Liver (tissue), 9 donors: ENCODE results near the gene BICRA. TPM values are rescaled to one million over a fixed set of nuclear protein-coding genes. Genes with fewer than 3 reads are reported as not detected.
"Not testable (repeated sequence)": the region's sequence is repeated elsewhere in the genome, so short reads cannot be mapped to it uniquely, and the experiment has no call there.

Experiments used
- DNase-seq: peaks from one replicate; pipeline ENCODE4 v3.0.0-alpha.2; 2017; ENCODE audit warnings: low spot score
- H3K27ac ChIP-seq, 2 donors: one replicate each; pipeline ENCODE4 v1.7.0; 2013; ENCODE audit warnings: inconsistent platforms in 2 of 2, low read length in 2 of 2, control low read depth in 1 of 2, low read depth in 1 of 2, mild to moderate bottlenecking in 1 of 2
- H3K27me3 ChIP-seq, 4 donors: one replicate each; pipeline versions ENCODE4 v1.6.1 to v1.7.0; 2013; ENCODE audit warnings: low read length in 3 of 4, inconsistent platforms in 1 of 4, mild to moderate bottlenecking in 1 of 4, moderate library complexity in 1 of 4; ENCODE audit not compliant: control insufficient read depth in 4 of 4, insufficient read depth in 4 of 4
- H3K36me3 ChIP-seq, 4 donors: one replicate each; pipeline versions ENCODE4 v1.6.1 to v1.7.0; 2013; ENCODE audit warnings: low read length in 3 of 4, mild to moderate bottlenecking in 3 of 4, low read depth in 1 of 4, moderate library complexity in 1 of 4; ENCODE audit not compliant: control insufficient read depth in 4 of 4, insufficient read depth in 3 of 4
- H3K4me1 ChIP-seq, 4 donors: one replicate each; pipeline versions ENCODE4 v1.6.1 to v1.7.0; 2013; ENCODE audit warnings: low read length in 3 of 4, mild to moderate bottlenecking in 3 of 4, moderate library complexity in 1 of 4; ENCODE audit not compliant: control insufficient read depth in 4 of 4, insufficient read depth in 4 of 4
- H3K4me3 ChIP-seq, 3 donors: one replicate each; pipeline versions ENCODE4 v1.6.1 to v1.7.0; 2013; ENCODE audit warnings: low read length in 3 of 3, control low read depth in 1 of 3, low read depth in 1 of 3, mild to moderate bottlenecking in 1 of 3
- H3K9ac ChIP-seq, 2 donors: one replicate each; pipeline ENCODE4 v1.7.0; 2013; ENCODE audit warnings: low read length in 2 of 2, mild to moderate bottlenecking in 2 of 2, moderate library complexity in 2 of 2, control low read depth in 1 of 2, low read depth in 1 of 2
- H3K9me3 ChIP-seq, 4 donors: one replicate each; pipeline versions ENCODE4 v1.6.1 to v1.7.0; 2013; ENCODE audit warnings: low read length in 3 of 4; ENCODE audit not compliant: control insufficient read depth in 4 of 4
- ATF3 ChIP-seq: IDR thresholded peaks from 2 replicates; pipeline ENCODE4 v1.6.1; 2016; ENCODE audit warnings: antibody characterized with exemption
- CTCF ChIP-seq: fragments of 150-350 bp; IDR thresholded peaks from 2 replicates; pipeline ENCODE4 v1.5.1; 2017; ENCODE audit warnings: improper control_type of control experiment, low read depth, low read length; ENCODE audit not compliant: missing input control
- EGR1 ChIP-seq, 2 donors: IDR thresholded peaks; 2 replicates each; pipeline ENCODE4 v1.6.1; 2016 to 2018; ENCODE audit warnings: antibody characterized with exemption in 2 of 2, low read depth in 2 of 2
- FOXA1 ChIP-seq: IDR thresholded peaks from 2 replicates; pipeline ENCODE4 v1.6.1; 2016; ENCODE audit warnings: antibody characterized with exemption
- FOXA2 ChIP-seq: IDR thresholded peaks from 2 replicates; pipeline ENCODE4 v1.6.1; 2016; ENCODE audit warnings: antibody characterized with exemption
- GABPA ChIP-seq, 2 donors: IDR thresholded peaks in 1 of 2; conservative IDR thresholded peaks in 1 of 2; 2 replicates each; pipeline ENCODE4 v1.6.1; 2016; ENCODE audit warnings: antibody characterized with exemption in 2 of 2, mild to moderate bottlenecking in 1 of 2, moderate library complexity in 1 of 2
- HNF4A ChIP-seq, 2 donors: conservative IDR thresholded peaks; 2 replicates each; pipeline ENCODE4 v1.6.1; 2016; ENCODE audit warnings: antibody characterized with exemption in 2 of 2, mild to moderate bottlenecking in 2 of 2
- HNF4G ChIP-seq: IDR thresholded peaks from 2 replicates; pipeline ENCODE4 v1.6.1; 2016; ENCODE audit warnings: antibody characterized with exemption
- JUND ChIP-seq, 2 donors: IDR thresholded peaks; 2 replicates each; pipeline ENCODE4 v1.6.1; 2016; ENCODE audit warnings: antibody characterized with exemption in 2 of 2
- MAX ChIP-seq: IDR thresholded peaks from 2 replicates; pipeline ENCODE4 v1.6.1; 2016; ENCODE audit warnings: antibody characterized with exemption
- NR2F2 ChIP-seq: IDR thresholded peaks from 2 replicates; pipeline ENCODE4 v1.6.1; 2016; ENCODE audit warnings: antibody characterized with exemption
- RAD21 ChIP-seq, 2 donors: IDR thresholded peaks; 2 replicates each; pipeline ENCODE4 v1.6.1; 2016; ENCODE audit warnings: antibody characterized with exemption in 2 of 2, mild to moderate bottlenecking in 2 of 2
- REST ChIP-seq: IDR thresholded peaks from 2 replicates; pipeline ENCODE4 v1.6.1; 2016; ENCODE audit warnings: antibody characterized with exemption, mild to moderate bottlenecking
- RXRA ChIP-seq, 2 donors: IDR thresholded peaks; 2 replicates each; pipeline ENCODE4 v1.6.1; 2017 to 2018; ENCODE audit warnings: antibody characterized with exemption in 2 of 2, mild to moderate bottlenecking in 1 of 2
- SP1 ChIP-seq: IDR thresholded peaks from 2 replicates; pipeline ENCODE4 v1.6.1; 2018; ENCODE audit warnings: antibody characterized with exemption, mild to moderate bottlenecking
- TAF1 ChIP-seq: conservative IDR thresholded peaks from 2 replicates; pipeline ENCODE4 v1.6.1; 2016; ENCODE audit warnings: antibody characterized with exemption, mild to moderate bottlenecking
- YY1 ChIP-seq: IDR thresholded peaks from 2 replicates; pipeline ENCODE4 v1.6.1; 2016; ENCODE audit warnings: antibody characterized with exemption, mild to moderate bottlenecking
- ZBTB33 ChIP-seq: IDR thresholded peaks from 2 replicates; pipeline ENCODE4 v1.6.1; 2016; ENCODE audit warnings: antibody characterized with exemption
- WGBS: extraction: QIAGEN DNeasy Blood & Tissue Kit; methylation state at CpG from one replicate; pipeline ENCODE4 v1.1.7; 2013; 5-methylcytosine and 5-hydroxymethylcytosine counted together
- polyA plus RNA-seq, 2 donors: library from polyadenylated mRNA; stranded (reverse) in 1 of 2; unstranded in 1 of 2; fragments of 200-250 nt in 1 of 2; fragments of >200 nt in 1 of 2; fragmentation: Nextera tagmentation in 1 of 2; extraction: Ambion mirVana in 1 of 2; gene quantifications; one replicate each; pipeline versions ENCODE4 v1.2.1 to v1.2.3, GENCODE V29; 2013 to 2015
- total RNA-seq, 2 donors: library from RNA; depleted of rRNA; stranded (reverse); fragments of >200 nt; gene quantifications; one replicate each; pipeline ENCODE4 v1.2.3, GENCODE V29; 2014
- donor health status: healthy.
- donor health status: healthy.
- donor health status: healthy.
- donor health status: healthy.
- donor health status: healthy.

Gene BICRA
- total and polyA plus RNA-seq, 4 donors: 0.63 to 8.9 (median 3.0) TPM

GRCh38 chr19:47663911-47664771 is 55.2 kb downstream of the BICRA start:
- no peaks in the 10 kb centered on the region for H3K9me3 ChIP-seq
- no peaks in the 10 kb centered on the region for H3K27me3 ChIP-seq
- TF ChIP-seq HNF4A (conservative IDR thresholded peaks at IDR 0.05) (peak; percentile 89 to 91), GABPA (IDR thresholded peaks at IDR 0.05 in 1 of 2, conservative IDR thresholded peaks at IDR 0.05 in 1 of 2) (peak in 1 of 2 donors; percentile 60), ATF3 (peak; percentile 93), FOXA2 (no peak), EGR1 (IDR thresholded peaks at IDR 0.05; ENCODE audit: low read depth in 2 of 2) (peak in 1 of 2 donors; percentile 80), MAX (peak; percentile 51), RXRA (IDR thresholded peaks at IDR 0.05) (peak; percentile 93 to 96), FOXA1 (no peak), RAD21 (IDR thresholded peaks at IDR 0.05) (peak; percentile 65 to 73), HNF4G (peak; percentile 65), YY1 (peak; percentile 82), TAF1 (no peak), ZBTB33 (peak; percentile 87), NR2F2 (no peak), JUND (IDR thresholded peaks at IDR 0.05) (peak; percentile 69 to 95), REST (peak; percentile 75), CTCF (no peak), SP1 (peak; percentile 93)
- H3K4me3 ChIP-seq: no peak overlapping the region
- whole genome bisulfite sequencing: 55% methylated on average over 24 of the region's 24 CpGs
- H3K9ac ChIP-seq: peak overlapping the region; percentile 69 to 79
- H3K36me3 ChIP-seq: no peaks in the 10 kb centered on the region
- peak overlapping the region; percentile 96 to 98 for H3K27ac ChIP-seq
- DNase-seq: no peak
- peaks cover 21 to 57% (median 40%) of the 10 kb centered on the region in 4 donors for H3K4me1 ChIP-seq

- not testable (repeated sequence) for H3K9ac ChIP-seq, DNase-seq, H3K4me3 ChIP-seq, H3K27ac ChIP-seq, H3K27me3 ChIP-seq, H3K9me3 ChIP-seq, H3K36me3 ChIP-seq
- 96% methylated on average over 13 of the region's 13 CpGs for WGBS
- H3K4me1 ChIP-seq: peaks cover 8 to 20% (median 13%) of the 10 kb centered on the region in 4 donors
Measured at GRCh38 chr19:47668556-47668955, 59.6 kb downstream of the BICRA start.
